HFFc6 (cell line): ENCODE measurements around the gene ZNF862. TPM values are rescaled to one million over a fixed set of nuclear protein-coding genes. Genes with fewer than 3 reads are reported as not detected.
"Not testable (repeated sequence)": the region's sequence is repeated elsewhere in the genome, so short reads cannot be mapped to it uniquely, and the experiment has no call there.

ENCODE experiments used
- DNase-seq: peaks from one replicate; pipeline ENCODE4 v3.0.0-alpha.2; 2018
- H3K27ac Mint-ChIP-seq: 2 replicates; pipeline ENCODE4 v1.8.0; 2020; ENCODE audit warnings: mild to moderate bottlenecking, mixed read lengths
- H3K27me3 Mint-ChIP-seq: 2 replicates; pipeline ENCODE4 v1.8.0; 2021; ENCODE audit warnings: mild to moderate bottlenecking, moderate library complexity, mixed read lengths; ENCODE audit not compliant: insufficient read depth
- H3K36me3 Mint-ChIP-seq: 2 replicates; pipeline ENCODE4 v1.8.0; 2021; ENCODE audit warnings: low read depth, mixed read lengths
- H3K4me1 Mint-ChIP-seq: 2 replicates; pipeline ENCODE4 v1.8.0; 2020; ENCODE audit warnings: low read depth, mixed read lengths
- H3K4me3 Mint-ChIP-seq: 2 replicates; pipeline ENCODE4 v1.8.0; 2020; ENCODE audit warnings: mild to moderate bottlenecking, moderate library complexity, mixed read lengths
- H3K9me3 Mint-ChIP-seq: 2 replicates; pipeline ENCODE4 v1.8.0; 2020; ENCODE audit warnings: mild to moderate bottlenecking, mixed read lengths
- total RNA-seq, 6 experiments: library from RNA; stranded (reverse); fragmentation: NEBNext Ultra II Directional; extraction: Animal tissue kit (Norgen Biotek cat#: 25700); gene quantifications; 2 replicates in 1 of 6; 3 replicates in 5 of 6; pipeline ENCODE4 v1.2.3, GENCODE V29; 2021
- TF ChIP-seq, protein P1 (sequence below): fragments of 200-600 bp; sonication (generic); IDR thresholded peaks from 2 replicates; pipeline ENCODE4 v1.5.0; 2021; ENCODE audit warnings: antibody characterized with exemption, mild to moderate bottlenecking

ZNF862 gene
- total RNA-seq, 6 experiments from 2014 or later = 5.2 to 8.2 (median 6.9) TPM

DNA sequence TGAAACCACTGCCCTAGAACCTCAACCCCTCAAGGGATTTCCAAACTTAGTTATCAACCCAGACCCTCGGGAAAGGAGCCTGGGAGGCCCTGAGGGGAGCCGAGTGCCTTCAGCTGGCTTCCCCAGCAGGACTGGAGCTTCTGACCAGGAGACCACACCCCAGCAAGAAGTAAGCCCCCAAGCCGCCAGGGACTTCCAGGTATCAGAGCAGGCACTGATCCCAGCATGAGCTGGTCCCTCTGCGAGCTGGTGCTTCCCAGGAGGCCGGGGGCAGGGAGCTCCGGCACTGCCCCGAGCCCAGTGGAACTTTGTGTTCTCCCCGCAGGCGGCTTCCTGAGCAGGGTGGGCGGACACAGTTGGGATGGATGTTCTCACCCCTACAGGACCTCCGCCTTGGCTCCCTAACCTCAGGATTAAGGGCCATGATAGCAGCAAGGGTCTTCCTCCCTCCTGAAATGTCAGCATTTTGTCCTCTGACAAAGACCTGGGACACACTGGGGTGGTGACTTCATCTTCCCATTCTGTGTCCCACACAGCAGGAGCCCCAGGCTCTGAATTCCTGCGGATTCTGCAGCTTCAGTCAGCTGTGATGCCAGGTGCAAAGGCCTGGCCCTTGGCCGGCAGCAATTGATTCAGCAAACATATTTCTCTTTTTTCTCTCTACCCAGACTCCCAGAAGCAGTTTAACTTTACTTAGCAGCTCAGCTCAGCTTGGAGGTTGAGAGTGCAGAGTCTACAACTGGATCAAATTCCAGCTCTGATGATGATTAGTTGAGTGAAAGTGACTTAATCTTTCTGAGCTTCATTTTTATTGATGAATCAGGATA lies 47.2 kb downstream of the ZNF862 start:
- Mint-ChIP-seq H3K36me3 (no peaks in the 10 kb centered on the region), H3K27ac (no peak overlapping the region), H3K4me3 (no peak overlapping the region), H3K4me1 (no peaks in the 10 kb centered on the region), H3K9me3 (no peaks in the 10 kb centered on the region), H3K27me3 (no peaks in the 10 kb centered on the region; the same call in 1 of the 2 replicates)
- DNase-seq = no peak
- TF ChIP-seq, protein P1, sequence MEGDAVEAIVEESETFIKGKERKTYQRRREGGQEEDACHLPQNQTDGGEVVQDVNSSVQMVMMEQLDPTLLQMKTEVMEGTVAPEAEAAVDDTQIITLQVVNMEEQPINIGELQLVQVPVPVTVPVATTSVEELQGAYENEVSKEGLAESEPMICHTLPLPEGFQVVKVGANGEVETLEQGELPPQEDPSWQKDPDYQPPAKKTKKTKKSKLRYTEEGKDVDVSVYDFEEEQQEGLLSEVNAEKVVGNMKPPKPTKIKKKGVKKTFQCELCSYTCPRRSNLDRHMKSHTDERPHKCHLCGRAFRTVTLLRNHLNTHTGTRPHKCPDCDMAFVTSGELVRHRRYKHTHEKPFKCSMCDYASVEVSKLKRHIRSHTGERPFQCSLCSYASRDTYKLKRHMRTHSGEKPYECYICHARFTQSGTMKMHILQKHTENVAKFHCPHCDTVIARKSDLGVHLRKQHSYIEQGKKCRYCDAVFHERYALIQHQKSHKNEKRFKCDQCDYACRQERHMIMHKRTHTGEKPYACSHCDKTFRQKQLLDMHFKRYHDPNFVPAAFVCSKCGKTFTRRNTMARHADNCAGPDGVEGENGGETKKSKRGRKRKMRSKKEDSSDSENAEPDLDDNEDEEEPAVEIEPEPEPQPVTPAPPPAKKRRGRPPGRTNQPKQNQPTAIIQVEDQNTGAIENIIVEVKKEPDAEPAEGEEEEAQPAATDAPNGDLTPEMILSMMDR = no peak

DNA sequence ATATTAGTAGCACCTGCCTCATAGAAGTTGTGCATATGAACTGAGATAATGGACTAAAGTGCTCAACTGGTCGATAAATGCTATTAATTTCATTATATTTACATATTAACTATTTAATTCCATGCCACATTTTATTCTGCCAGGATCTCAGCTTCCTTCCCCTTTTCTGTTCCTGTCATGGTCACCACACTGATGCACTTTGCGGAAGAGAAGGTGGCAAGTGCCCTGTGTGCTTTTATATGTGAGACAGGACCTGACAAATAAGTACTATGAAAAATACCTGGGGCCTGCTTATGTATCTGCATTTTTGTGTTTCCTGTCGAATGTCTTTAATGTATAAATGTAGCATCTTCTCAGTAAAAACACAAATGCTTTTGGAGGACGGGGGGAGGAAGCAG lies 47.8 kb downstream of the ZNF862 start:
- H3K27me3 Mint-ChIP-seq = no peaks in the 10 kb centered on the region; the same call in 1 of the 2 replicates
- no peak overlapping the region for H3K27ac Mint-ChIP-seq
- DNase-seq = no peak
- H3K9me3 Mint-ChIP-seq = no peaks in the 10 kb centered on the region
- TF ChIP-seq, protein P1 = no peak
- no peaks in the 10 kb centered on the region for H3K4me1 Mint-ChIP-seq
- H3K36me3 Mint-ChIP-seq = no peaks in the 10 kb centered on the region
- no peak overlapping the region for H3K4me3 Mint-ChIP-seq

DNA sequence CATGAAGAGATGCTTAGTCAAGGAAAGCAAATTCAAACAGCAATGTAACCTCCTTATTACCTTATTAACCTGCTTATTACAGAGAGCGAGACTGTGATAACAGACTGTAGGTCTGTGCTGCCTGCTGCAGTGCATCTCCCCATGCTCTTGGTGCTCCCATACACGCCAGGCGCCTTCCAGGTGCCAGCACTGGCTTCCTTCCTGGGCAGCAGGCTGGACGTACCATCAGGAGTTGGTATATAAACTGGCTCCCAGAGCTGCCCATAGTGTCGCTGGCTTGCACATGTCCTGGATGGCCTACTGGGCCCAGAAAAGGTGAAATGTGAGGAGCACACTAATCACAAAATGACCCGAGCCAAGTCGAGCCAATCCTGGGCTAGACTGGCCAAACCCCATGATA lies 49.1 kb downstream of the ZNF862 start:
- TF ChIP-seq, protein P1 = no peak
- Mint-ChIP-seq H3K9me3 (no peaks in the 10 kb centered on the region), H3K27me3 (no peaks in the 10 kb centered on the region; the same call in 1 of the 2 replicates), H3K4me3 (no peak overlapping the region), H3K27ac (no peak overlapping the region), H3K4me1 (no peaks in the 10 kb centered on the region), H3K36me3 (no peaks in the 10 kb centered on the region)
- no peak for DNase-seq

DNA sequence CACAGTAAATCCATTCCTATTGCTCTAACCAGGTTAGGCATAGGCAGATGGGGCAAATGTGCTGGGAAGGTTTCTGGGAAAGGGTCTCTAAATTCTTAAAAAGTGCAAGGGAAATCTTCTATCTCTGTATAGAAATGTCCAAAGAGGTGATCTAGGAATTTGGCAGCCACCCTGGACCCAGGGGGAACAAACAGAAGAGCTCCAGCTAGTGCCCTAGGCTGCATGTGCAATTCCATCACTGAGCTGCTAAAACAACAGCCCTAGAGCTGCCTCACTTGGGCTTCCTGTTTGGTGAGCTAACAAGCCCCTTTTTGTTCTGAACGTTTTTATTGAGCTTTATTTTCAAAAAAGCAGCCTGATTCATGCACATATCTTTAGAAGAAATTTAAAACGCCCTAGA lies 52.5 kb downstream of the ZNF862 start:
- H3K27ac Mint-ChIP-seq, H3K4me1 Mint-ChIP-seq, H3K27me3 Mint-ChIP-seq, H3K4me3 Mint-ChIP-seq, H3K36me3 Mint-ChIP-seq, DNase-seq, H3K9me3 Mint-ChIP-seq: not testable (repeated sequence)

DNA sequence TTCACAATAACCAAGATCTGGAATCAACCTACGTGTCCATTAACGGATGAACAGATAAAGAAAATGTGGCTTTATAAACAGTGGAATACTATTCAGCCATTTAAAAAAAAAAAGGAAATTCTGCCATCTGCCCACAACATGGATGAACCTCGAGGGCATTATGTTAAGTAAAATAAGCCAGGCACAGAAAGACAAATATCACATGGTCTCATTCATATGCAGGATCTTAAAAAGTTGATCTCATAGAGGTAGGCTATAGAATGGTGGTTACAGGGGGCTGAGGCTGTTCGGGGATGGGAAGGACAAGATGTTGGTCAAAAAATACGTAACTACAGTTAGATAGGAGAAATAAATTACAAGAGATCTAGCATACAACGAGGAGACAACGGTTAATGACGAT lies 56.8 kb downstream of the ZNF862 start:
- DNase-seq, H3K4me1 Mint-ChIP-seq, H3K36me3 Mint-ChIP-seq, H3K27me3 Mint-ChIP-seq, H3K4me3 Mint-ChIP-seq, H3K9me3 Mint-ChIP-seq, H3K27ac Mint-ChIP-seq: not testable (repeated sequence)

DNA sequence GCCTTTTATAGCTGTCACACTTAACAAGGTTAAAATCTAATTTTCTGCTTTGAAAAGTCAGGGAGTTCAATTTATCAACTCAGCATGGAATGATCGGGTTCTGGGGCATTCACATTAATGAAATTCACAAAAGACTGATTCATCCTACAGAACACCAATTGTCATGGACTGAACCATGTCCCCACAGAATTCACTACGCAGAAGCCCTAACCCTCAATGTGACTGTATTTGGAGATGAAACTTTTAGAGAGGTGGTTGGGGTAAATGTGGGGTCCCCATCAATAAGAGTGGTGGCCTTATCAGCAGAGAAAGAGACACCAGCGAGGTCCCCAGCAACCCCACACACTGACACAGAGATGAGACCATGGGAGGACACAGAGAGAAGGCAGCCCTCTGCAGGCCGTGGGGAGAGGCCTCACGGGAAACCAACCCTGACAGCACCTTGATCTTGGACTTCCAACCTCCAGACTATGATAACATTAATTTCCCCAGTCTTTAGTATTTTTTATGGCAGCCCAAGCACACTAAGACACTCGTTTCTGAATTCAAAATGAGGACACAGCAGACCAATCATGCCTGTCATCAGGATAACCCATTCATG lies 69.7 kb downstream of the ZNF862 start:
- DNase-seq, H3K9me3 Mint-ChIP-seq, H3K27me3 Mint-ChIP-seq, H3K27ac Mint-ChIP-seq, H3K4me3 Mint-ChIP-seq, H3K36me3 Mint-ChIP-seq: not testable (repeated sequence)
- peaks cover 30% of the 10 kb centered on the region for H3K4me1 Mint-ChIP-seq

DNA sequence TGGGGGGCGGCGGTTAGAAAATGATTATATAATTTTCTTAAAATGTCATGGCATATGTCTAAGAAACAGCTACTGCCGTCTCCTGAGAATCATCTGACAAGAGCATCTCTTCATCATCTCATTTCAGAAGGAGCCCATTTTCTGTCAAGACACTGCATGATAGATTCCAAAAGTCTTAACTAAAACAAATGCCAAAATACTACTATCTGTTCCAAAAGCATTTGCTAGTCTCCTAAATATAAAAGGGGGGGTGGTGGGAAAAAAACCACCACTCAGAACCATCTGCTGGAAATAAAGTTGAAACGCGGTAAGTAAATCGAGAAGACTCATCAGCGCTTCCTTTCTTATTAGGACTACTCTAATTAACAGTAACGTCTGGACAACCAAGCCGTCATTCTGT lies 72.0 kb downstream of the ZNF862 start:
- H3K9me3 Mint-ChIP-seq, H3K27me3 Mint-ChIP-seq: not testable (repeated sequence)

DNA sequence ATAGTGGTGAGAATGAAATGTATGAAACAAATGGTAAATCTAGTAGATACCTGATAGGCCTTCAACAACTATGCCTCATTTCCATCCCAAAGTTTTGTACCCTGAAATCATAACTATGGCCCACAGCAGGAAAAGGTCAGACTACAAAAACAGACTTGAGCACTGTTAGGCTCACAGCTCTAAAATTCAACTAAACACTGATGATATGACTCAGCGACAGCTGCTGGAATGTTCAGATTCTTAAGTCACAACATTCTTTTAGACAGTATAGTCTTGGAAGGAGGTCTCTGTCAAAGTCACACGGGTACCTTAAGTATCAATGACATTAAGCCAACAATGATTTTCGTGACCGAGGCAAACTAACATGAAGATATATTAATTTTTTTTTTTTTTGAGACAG lies 74.0 kb downstream of the ZNF862 start:
- not testable (repeated sequence) for DNase-seq, H3K27me3 Mint-ChIP-seq, H3K9me3 Mint-ChIP-seq, H3K4me3 Mint-ChIP-seq, H3K27ac Mint-ChIP-seq, H3K36me3 Mint-ChIP-seq
- peaks cover 22% of the 10 kb centered on the region for H3K4me1 Mint-ChIP-seq

More for the DNA sequence above, 72.0 kb downstream of the ZNF862 start:
- H3K4me1 Mint-ChIP-seq = peaks cover 30% of the 10 kb centered on the region
- not testable (repeated sequence) for H3K27ac Mint-ChIP-seq, H3K4me3 Mint-ChIP-seq, DNase-seq, H3K36me3 Mint-ChIP-seq
